ENCODE results near the gene S100A5.

The S100A5 gene

GRCh38 chr1:153556348-153556747 lies 15.6 kb upstream of the S100A5 start:
- TF ChIP-seq ZFX (IDR thresholded peaks at IDR 0.05; ENCODE audit: borderline replicate concordance) (no peak), CTCF (IDR thresholded peaks at IDR 0.05) (no peak)
- no peak overlapping the region for H3K27ac ChIP-seq

GRCh38 chr1:153553830-153554541 lies 13.3 kb upstream of the S100A5 start:
- no peak for TF ChIP-seq CTCF (IDR thresholded peaks at IDR 0.05)
- no peak for TF ChIP-seq ZFX (IDR thresholded peaks at IDR 0.05; ENCODE audit: borderline replicate concordance)
- H3K27ac ChIP-seq: no peak overlapping the region

- no peak overlapping the region for H3K27ac ChIP-seq
- TF ChIP-seq CTCF (IDR thresholded peaks at IDR 0.05): no peak
- no peak for TF ChIP-seq ZFX (IDR thresholded peaks at IDR 0.05; ENCODE audit: borderline replicate concordance)
Observed at GRCh38 chr1:153553096-153553495, 12.4 kb upstream of the S100A5 start.

- no peak overlapping the region for H3K27ac ChIP-seq
- TF ChIP-seq ZFX (IDR thresholded peaks at IDR 0.05; ENCODE audit: borderline replicate concordance) (no peak), CTCF (IDR thresholded peaks at IDR 0.05) (no peak)
Observed at GRCh38 chr1:153552335-153552734, 11.6 kb upstream of the S100A5 start.

GRCh38 chr1:153550827-153551500 lies 10.2 kb upstream of the S100A5 start:
- no peak overlapping the region for H3K27ac ChIP-seq
- TF ChIP-seq ZFX (IDR thresholded peaks at IDR 0.05; ENCODE audit: borderline replicate concordance) (no peak), CTCF (IDR thresholded peaks at IDR 0.05) (no peak)

- H3K27ac ChIP-seq: no peak overlapping the region
- TF ChIP-seq CTCF (IDR thresholded peaks at IDR 0.05) (no peak), ZFX (IDR thresholded peaks at IDR 0.05; ENCODE audit: borderline replicate concordance) (no peak)
Observed at GRCh38 chr1:153550398-153550758, 9.6 kb upstream of the S100A5 start.

- no peak overlapping the region for H3K27ac ChIP-seq
- no peak for TF ChIP-seq ZFX (IDR thresholded peaks at IDR 0.05; ENCODE audit: borderline replicate concordance)
Observed at GRCh38 chr1:153549741-153550397, 9.1 kb upstream of the S100A5 start.
